Activated T-cell treated with anti-CD3 and anti-CD28 coated beads, Interleukin-2, amount 50 U/mL, for 4 hours (primary cell): ENCODE data around the gene HMCN1. TPM values are rescaled to one million over a fixed set of nuclear protein-coding genes. Genes with fewer than 3 reads are reported as not detected.
A peak's percentile ranks its signal among the peaks of the same experiment; 100 is the strongest.

Source experiments
- ATAC-seq, 2 donors: fragments of 200-7000 bp; cut with Tn5 transposase; one replicate each; pipeline ENCODE4 v1.10.0; 2021
- DNase-seq: peaks from one replicate; pipeline ENCODE4 v3.0.0-alpha.2; 2020
- H3K27me3 Mint-ChIP-seq: one replicate; pipeline ENCODE4 v1.8.0; 2021; ENCODE audit warnings: low read depth, mixed read lengths
- H3K36me3 Mint-ChIP-seq: one replicate; pipeline ENCODE4 v1.8.0; 2022; ENCODE audit warnings: mixed read lengths; ENCODE audit not compliant: insufficient read depth
- H3K4me1 Mint-ChIP-seq: one replicate; pipeline ENCODE4 v1.8.0; 2021; ENCODE audit warnings: low read depth, mixed read lengths
- H3K4me3 Mint-ChIP-seq: one replicate; pipeline ENCODE4 v1.8.0; 2021; ENCODE audit warnings: mild to moderate bottlenecking, moderate library complexity, mixed read lengths
- H3K9me3 Mint-ChIP-seq: one replicate; pipeline ENCODE4 v1.8.0; 2021; ENCODE audit warnings: mixed read lengths
- total RNA-seq, 3 donors: library from RNA; stranded (reverse); gene quantifications; one replicate each; pipeline ENCODE4 v1.2.1, GENCODE V29; 2021

The HMCN1 gene
- total RNA-seq, 3 donors from 2014 or later = under 0.01 to 0.03 (median 0.03) TPM

GRCh38 chr1:185721553-185721952, 12.6 kb upstream of the HMCN1 start:
- Mint-ChIP-seq H3K27me3 (peaks cover 9% of the 10 kb centered on the region), H3K4me3 (no peak overlapping the region), H3K4me1 (no peaks in the 10 kb centered on the region), H3K9me3 (no peaks in the 10 kb centered on the region), H3K36me3 (no peaks in the 10 kb centered on the region)
- DNase-seq (no peak), ATAC-seq (no peak)

- no peaks in the 10 kb centered on the region for H3K9me3 Mint-ChIP-seq
- H3K36me3 Mint-ChIP-seq = no peaks in the 10 kb centered on the region
- H3K4me3 Mint-ChIP-seq = no peak overlapping the region
- H3K27me3 Mint-ChIP-seq = peaks cover 10% of the 10 kb centered on the region
- DNase-seq = no peak
- ATAC-seq = no peak
- no peaks in the 10 kb centered on the region for H3K4me1 Mint-ChIP-seq
These were observed 12.1 kb upstream of the HMCN1 start for GRCh38 chr1:185722098-185722497.

DNA sequence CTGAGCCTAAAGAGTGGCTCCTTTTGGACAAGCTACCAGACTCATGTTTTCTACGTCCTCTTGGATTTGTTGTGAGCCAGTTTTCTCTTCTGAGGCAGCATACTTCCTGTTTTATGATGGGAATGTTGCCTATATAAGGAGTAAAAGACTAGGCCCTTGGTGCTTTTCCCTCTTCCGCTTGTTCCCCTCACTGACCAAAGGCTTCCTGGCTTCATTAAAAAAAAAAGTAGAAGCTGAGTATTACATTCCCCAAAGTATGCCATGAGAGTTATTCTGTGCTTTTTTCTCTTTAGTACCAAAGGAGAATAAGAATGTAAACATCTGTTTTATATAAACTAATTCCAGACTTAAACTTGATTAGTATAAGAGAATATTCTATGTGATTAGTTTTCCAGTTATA, 6.5 kb upstream of the HMCN1 start:
- H3K27me3 Mint-ChIP-seq = peaks cover 16% of the 10 kb centered on the region
- no peak overlapping the region for H3K4me3 Mint-ChIP-seq
- no peak for ATAC-seq
- H3K4me1 Mint-ChIP-seq = no peaks in the 10 kb centered on the region
- peaks cover 23% of the 10 kb centered on the region for H3K9me3 Mint-ChIP-seq
- no peaks in the 10 kb centered on the region for H3K36me3 Mint-ChIP-seq
- DNase-seq = no peak

DNA sequence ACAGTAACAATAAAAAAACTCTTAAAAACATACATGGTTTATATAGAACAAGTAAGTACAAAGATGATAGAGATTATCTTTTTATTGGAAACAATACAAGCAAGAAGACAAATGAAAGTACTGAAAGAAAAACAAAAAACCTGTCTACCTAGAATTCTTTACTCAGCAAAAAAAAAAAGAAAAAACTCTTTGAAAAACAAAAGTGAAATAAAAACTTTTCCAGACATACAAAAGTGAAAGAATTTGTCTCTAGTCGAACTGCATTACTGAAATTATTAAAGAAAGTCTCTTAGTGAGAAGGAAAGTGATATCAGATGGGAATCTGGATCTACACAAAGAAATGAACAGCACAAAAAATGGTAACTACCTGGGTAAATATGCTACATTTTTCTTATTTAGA, 2.7 kb upstream of the HMCN1 start:
- Mint-ChIP-seq H3K9me3 (peaks cover 23% of the 10 kb centered on the region), H3K4me1 (peaks cover 18% of the 10 kb centered on the region), H3K4me3 (no peak overlapping the region), H3K27me3 (peaks cover 43% of the 10 kb centered on the region), H3K36me3 (no peaks in the 10 kb centered on the region)
- DNase-seq = no peak
- no peak for ATAC-seq

DNA sequence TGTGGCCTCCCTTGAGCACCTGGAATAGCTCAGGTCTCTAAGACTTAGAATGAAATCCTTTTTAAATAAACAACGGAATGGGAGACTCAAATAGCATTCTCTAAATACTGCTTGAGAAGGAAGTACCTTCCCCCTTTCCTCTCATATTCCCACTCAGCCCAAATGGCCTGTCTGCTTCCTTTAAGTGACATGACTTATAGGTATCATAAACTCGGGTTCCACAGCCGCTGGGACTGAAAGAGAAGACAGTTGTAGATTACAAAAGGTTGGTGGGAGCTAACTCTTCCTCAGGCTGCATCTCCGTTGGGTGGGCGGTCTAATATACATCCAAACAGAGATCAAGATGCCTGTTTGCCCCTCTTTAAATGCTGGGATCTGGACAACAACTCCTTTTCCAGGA, 1.2 kb upstream of the HMCN1 start:
- Mint-ChIP-seq H3K4me3 (no peak overlapping the region), H3K4me1 (peaks cover 18% of the 10 kb centered on the region), H3K9me3 (peaks cover 23% of the 10 kb centered on the region), H3K27me3 (peaks cover 42% of the 10 kb centered on the region), H3K36me3 (no peaks in the 10 kb centered on the region)
- ATAC-seq (no peak), DNase-seq (no peak)

GRCh38 chr1:185734929-185735700, 924 bp downstream of the HMCN1 start:
- Mint-ChIP-seq H3K9me3 (peaks cover 26% of the 10 kb centered on the region), H3K36me3 (no peaks in the 10 kb centered on the region), H3K4me1 (peaks cover 18% of the 10 kb centered on the region), H3K27me3 (peaks cover 58% of the 10 kb centered on the region), H3K4me3 (peak overlapping the region; percentile 22)
- DNase-seq (no peak), ATAC-seq (peak in 1 of 2 donors; percentile 26)

GRCh38 chr1:185735701-185736064, 1.5 kb downstream of the HMCN1 start:
- no peak overlapping the region for H3K4me3 Mint-ChIP-seq
- ATAC-seq (no peak), DNase-seq (no peak)
- peaks cover 18% of the 10 kb centered on the region for H3K4me1 Mint-ChIP-seq
- H3K36me3 Mint-ChIP-seq = no peaks in the 10 kb centered on the region
- peaks cover 59% of the 10 kb centered on the region for H3K27me3 Mint-ChIP-seq
- H3K9me3 Mint-ChIP-seq = peaks cover 24% of the 10 kb centered on the region

GRCh38 chr1:185739967-185740366, 5.8 kb downstream of the HMCN1 start:
- peaks cover 4% of the 10 kb centered on the region for H3K4me1 Mint-ChIP-seq
- H3K9me3 Mint-ChIP-seq = peaks cover 14% of the 10 kb centered on the region
- no peak overlapping the region for H3K4me3 Mint-ChIP-seq
- DNase-seq = no peak
- ATAC-seq = peak; percentile 32 to 51
- peaks cover 32% of the 10 kb centered on the region for H3K27me3 Mint-ChIP-seq
- no peaks in the 10 kb centered on the region for H3K36me3 Mint-ChIP-seq

GRCh38 chr1:185741551-185741950, 7.4 kb downstream of the HMCN1 start:
- peaks cover 22% of the 10 kb centered on the region for H3K27me3 Mint-ChIP-seq
- no peaks in the 10 kb centered on the region for H3K36me3 Mint-ChIP-seq
- ATAC-seq = no peak
- no peak overlapping the region for H3K4me3 Mint-ChIP-seq
- H3K9me3 Mint-ChIP-seq = peaks cover 14% of the 10 kb centered on the region
- H3K4me1 Mint-ChIP-seq = no peaks in the 10 kb centered on the region
- no peak for DNase-seq

DNA sequence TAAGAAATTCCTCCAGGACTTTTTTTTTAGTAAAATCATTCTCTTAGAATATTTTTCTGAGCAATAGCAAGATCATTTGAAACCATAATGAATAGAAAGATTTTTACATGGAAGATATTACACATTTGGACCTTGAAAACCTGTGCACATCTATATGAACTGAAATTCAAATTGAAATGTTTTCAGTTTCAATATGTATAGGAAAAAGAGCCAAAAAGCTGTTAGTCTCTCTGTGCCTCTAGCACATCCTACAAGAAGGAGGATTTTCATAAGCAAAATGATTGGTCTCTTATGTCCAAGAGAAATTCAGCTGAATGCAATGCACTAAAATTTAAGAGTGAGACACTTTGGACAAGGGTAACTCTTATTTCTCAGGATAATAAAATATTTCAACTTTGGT, 8.2 kb downstream of the HMCN1 start:
- Mint-ChIP-seq H3K27me3 (peaks cover 22% of the 10 kb centered on the region), H3K4me3 (no peak overlapping the region), H3K4me1 (no peaks in the 10 kb centered on the region), H3K9me3 (peaks cover 14% of the 10 kb centered on the region), H3K36me3 (no peaks in the 10 kb centered on the region)
- ATAC-seq (no peak), DNase-seq (no peak)

DNA sequence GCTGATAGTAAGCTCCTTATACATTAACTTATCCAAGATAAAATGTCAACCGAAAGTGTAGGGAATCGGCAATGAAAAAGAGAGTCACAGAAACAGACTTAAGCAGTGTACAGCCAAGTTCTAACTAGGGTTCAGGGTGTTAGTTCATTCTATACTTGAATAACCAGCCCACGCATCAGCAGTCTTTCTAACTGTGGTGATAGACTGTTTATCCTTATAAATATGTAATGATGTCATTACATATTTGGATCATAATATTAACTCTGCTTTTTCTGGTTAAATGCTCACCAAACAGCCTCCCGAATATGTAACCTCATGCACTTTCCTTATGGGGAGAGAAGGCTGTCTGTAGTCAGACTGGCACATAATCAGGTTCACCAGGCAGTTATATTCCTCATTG, 11.0 kb downstream of the HMCN1 start:
- Mint-ChIP-seq H3K4me3 (no peak overlapping the region), H3K36me3 (no peaks in the 10 kb centered on the region), H3K27me3 (peaks cover 7% of the 10 kb centered on the region), H3K4me1 (no peaks in the 10 kb centered on the region), H3K9me3 (peaks cover 10% of the 10 kb centered on the region)
- ATAC-seq = no peak
- no peak for DNase-seq

DNA sequence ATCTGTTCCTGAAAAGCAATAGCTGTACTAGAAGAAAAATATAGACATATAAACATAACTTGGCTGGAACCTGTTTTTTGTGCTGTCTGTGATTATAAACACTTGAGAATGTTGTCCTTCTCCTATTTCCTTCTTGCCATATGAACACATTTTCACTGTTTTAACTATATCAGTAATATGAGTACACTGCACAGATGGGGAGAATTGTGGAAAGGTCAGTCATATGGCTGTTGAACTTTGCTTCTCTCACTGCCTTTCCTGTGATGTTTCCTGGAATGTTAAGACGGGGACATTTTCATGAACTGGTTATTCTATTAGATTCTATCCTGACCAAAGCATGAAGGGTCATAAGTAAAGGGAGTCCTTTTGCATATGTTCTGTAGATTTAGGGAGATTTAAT, 24.9 kb downstream of the HMCN1 start:
- H3K9me3 Mint-ChIP-seq = no peaks in the 10 kb centered on the region
- no peaks in the 10 kb centered on the region for H3K36me3 Mint-ChIP-seq
- ATAC-seq (no peak), DNase-seq (no peak)
- H3K4me3 Mint-ChIP-seq = no peak overlapping the region
- peaks cover 23% of the 10 kb centered on the region for H3K27me3 Mint-ChIP-seq
- H3K4me1 Mint-ChIP-seq = no peaks in the 10 kb centered on the region

DNA sequence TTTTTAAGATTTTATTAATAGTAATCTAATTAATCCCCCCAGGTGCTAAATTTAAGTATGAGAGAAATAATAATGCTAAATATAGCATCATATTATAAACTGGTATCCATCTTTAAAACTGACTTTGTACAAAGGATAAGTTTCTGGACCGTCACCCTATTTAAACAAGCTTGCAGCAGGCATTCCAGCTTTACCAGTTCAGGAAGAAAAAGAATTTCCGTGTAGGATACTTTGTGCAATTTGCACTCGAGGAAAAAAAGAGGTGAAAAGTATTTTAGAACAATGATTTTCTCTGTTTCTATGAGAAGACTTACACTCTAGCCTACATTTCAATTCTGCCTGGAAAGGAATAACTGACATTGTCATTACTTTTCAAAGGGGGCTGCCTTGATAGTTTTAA, 27.6 kb downstream of the HMCN1 start:
- no peaks in the 10 kb centered on the region for H3K9me3 Mint-ChIP-seq
- H3K4me3 Mint-ChIP-seq = no peak overlapping the region
- peaks cover 23% of the 10 kb centered on the region for H3K27me3 Mint-ChIP-seq
- H3K36me3 Mint-ChIP-seq = no peaks in the 10 kb centered on the region
- no peak for DNase-seq
- no peak for ATAC-seq
- no peaks in the 10 kb centered on the region for H3K4me1 Mint-ChIP-seq

DNA sequence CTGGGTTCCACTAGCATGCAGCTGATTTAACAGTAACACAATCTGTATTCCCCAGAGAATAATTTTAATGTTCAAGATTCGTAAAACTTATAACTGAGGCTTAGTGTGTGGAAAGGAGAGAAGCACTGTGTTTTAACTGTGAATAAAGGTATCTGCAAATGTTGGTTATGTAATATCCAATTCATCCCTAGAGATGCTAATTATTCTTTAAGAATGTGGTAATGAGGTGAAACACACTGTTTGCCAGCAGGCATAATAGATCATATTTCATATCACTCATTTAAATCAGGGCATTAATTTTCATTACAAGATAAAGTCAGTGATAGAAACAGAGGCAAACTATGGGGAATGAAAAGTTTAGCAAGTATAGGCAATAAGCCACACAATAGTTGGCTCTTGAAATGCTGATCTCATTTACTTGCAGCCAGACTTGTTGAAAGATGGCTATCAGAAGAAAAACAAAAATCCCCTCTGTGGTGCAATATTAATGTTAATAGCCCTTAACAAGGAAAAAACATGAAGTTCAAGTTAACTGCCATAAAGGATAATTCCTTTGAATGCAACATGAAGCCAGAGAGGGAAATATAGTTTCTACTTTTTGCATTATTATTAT, 33.4 kb downstream of the HMCN1 start:
- no peaks in the 10 kb centered on the region for H3K4me1 Mint-ChIP-seq
- DNase-seq = no peak
- no peaks in the 10 kb centered on the region for H3K9me3 Mint-ChIP-seq
- no peak overlapping the region for H3K4me3 Mint-ChIP-seq
- peaks cover 4% of the 10 kb centered on the region for H3K27me3 Mint-ChIP-seq
- ATAC-seq = no peak
- H3K36me3 Mint-ChIP-seq = no peaks in the 10 kb centered on the region

GRCh38 chr1:185768371-185768770, 34.2 kb downstream of the HMCN1 start:
- no peak for ATAC-seq
- H3K4me1 Mint-ChIP-seq = no peaks in the 10 kb centered on the region
- no peaks in the 10 kb centered on the region for H3K27me3 Mint-ChIP-seq
- no peak overlapping the region for H3K4me3 Mint-ChIP-seq
- no peaks in the 10 kb centered on the region for H3K36me3 Mint-ChIP-seq
- no peaks in the 10 kb centered on the region for H3K9me3 Mint-ChIP-seq
- DNase-seq = no peak
